ENCODE measurements around the gene PRR15. TPM values are rescaled to one million over a fixed set of nuclear protein-coding genes. Genes with fewer than 3 reads are reported as not detected.
A peak's percentile ranks its signal among the peaks of the same experiment; 100 is the strongest.

Gene PRR15
- total RNA-seq, 2 donors from 2014 or later, result 2.3 to 4.7 TPM

- TF ChIP-seq CTCF (IDR thresholded peaks at IDR 0.05) (no peak), POLR2A (IDR thresholded peaks at IDR 0.05) (no peak)
- DNase-seq (no peak), ATAC-seq (no peak)
- H3K4me3 ChIP-seq, result no peak overlapping the region
- no peak overlapping the region for H3K27ac ChIP-seq
- peaks cover 0 to 8% (median 0%) of the 10 kb centered on the region in 3 donors for H3K9me3 ChIP-seq
- H3K36me3 ChIP-seq (replicated peaks in 1 of 2; ENCODE audit: insufficient read depth in 1 of 2, low read depth in 2 of 2), result no peaks in the 10 kb centered on the region
- WGBS, 2 donors, result 75 to 76% methylated on average over 3 of the region's 3 CpGs
- intact Hi-C loops (cut with DNase I), result no loop called here
- H3K27me3 ChIP-seq, result no peaks in the 10 kb centered on the region
- no peaks in the 10 kb centered on the region for H3K4me1 ChIP-seq
These were observed 11.0 kb downstream of the PRR15 start for GRCh38 chr7:29574659-29575058.

GRCh38 chr7:29587195-29587808 is 23.7 kb downstream of the PRR15 start:
- intact Hi-C loops (cut with DNase I), result no loop called here
- TF ChIP-seq POLR2A (IDR thresholded peaks at IDR 0.05) (no peak), CTCF (IDR thresholded peaks at IDR 0.05) (no peak)
- DNase-seq (no peak), ATAC-seq (no peak)
- no peaks in the 10 kb centered on the region for H3K9me3 ChIP-seq
- no peak overlapping the region for H3K4me3 ChIP-seq
- H3K36me3 ChIP-seq (replicated peaks in 1 of 2; ENCODE audit: insufficient read depth in 1 of 2, low read depth in 2 of 2), result no peaks in the 10 kb centered on the region
- H3K4me1 ChIP-seq, result peaks cover 3% of the 10 kb centered on the region
- H3K27me3 ChIP-seq, result no peaks in the 10 kb centered on the region
- H3K27ac ChIP-seq, result no peak overlapping the region
- WGBS, 2 donors, result 69 to 80% methylated on average over 3 of the region's 3 CpGs

GRCh38 chr7:29588212-29588611 is 24.6 kb downstream of the PRR15 start:
- H3K9me3 ChIP-seq, result no peaks in the 10 kb centered on the region
- H3K4me3 ChIP-seq, result no peak overlapping the region
- H3K27ac ChIP-seq, result no peak overlapping the region
- peaks cover 3% of the 10 kb centered on the region for H3K4me1 ChIP-seq
- no peak for ATAC-seq
- no peaks in the 10 kb centered on the region for H3K36me3 ChIP-seq (replicated peaks in 1 of 2; ENCODE audit: insufficient read depth in 1 of 2, low read depth in 2 of 2)
- intact Hi-C loops (cut with DNase I), result no loop called here
- TF ChIP-seq POLR2A (IDR thresholded peaks at IDR 0.05) (no peak), CTCF (IDR thresholded peaks at IDR 0.05) (no peak)
- DNase-seq, result no peak
- WGBS, 2 donors, result 76 to 85% methylated on average over 2 of the region's 2 CpGs
- H3K27me3 ChIP-seq, result no peaks in the 10 kb centered on the region

GRCh38 chr7:29588900-29589696 is 25.5 kb downstream of the PRR15 start:
- WGBS, 2 donors, result 54 to 69% methylated on average over 8 of the region's 8 CpGs
- DNase-seq (peak; percentile 44 to 64 (median 53)), ATAC-seq (peak; percentile 56)
- Histone ChIP-seq H3K9me3 (no peaks in the 10 kb centered on the region), H3K36me3 (replicated peaks in 1 of 2; ENCODE audit: insufficient read depth in 1 of 2, low read depth in 2 of 2) (no peaks in the 10 kb centered on the region), H3K27me3 (no peaks in the 10 kb centered on the region), H3K4me1 (peaks cover 3% of the 10 kb centered on the region), H3K27ac (no peak overlapping the region), H3K4me3 (no peak overlapping the region)
- intact Hi-C loops (cut with DNase I), result no loop called here
- TF ChIP-seq POLR2A (IDR thresholded peaks at IDR 0.05), result no peak
- TF ChIP-seq CTCF (IDR thresholded peaks at IDR 0.05), result peak; percentile 60 to 87 (median 69)
